Stimulated activated CD8-positive, alpha-beta memory T cell treated with anti-CD3 and anti-CD28 coated beads, Interleukin-4, amount 100 ng/mL, for 24 hours (primary cell): ENCODE data around the gene FAM241B.
A peak's percentile ranks its signal among the peaks of the same experiment; 100 is the strongest.

Experiments used
- DNase-seq: peaks from one replicate; pipeline ENCODE4 v3.0.0-alpha.2; 2020; ENCODE audit warnings: low read depth

FAM241B gene

DNA sequence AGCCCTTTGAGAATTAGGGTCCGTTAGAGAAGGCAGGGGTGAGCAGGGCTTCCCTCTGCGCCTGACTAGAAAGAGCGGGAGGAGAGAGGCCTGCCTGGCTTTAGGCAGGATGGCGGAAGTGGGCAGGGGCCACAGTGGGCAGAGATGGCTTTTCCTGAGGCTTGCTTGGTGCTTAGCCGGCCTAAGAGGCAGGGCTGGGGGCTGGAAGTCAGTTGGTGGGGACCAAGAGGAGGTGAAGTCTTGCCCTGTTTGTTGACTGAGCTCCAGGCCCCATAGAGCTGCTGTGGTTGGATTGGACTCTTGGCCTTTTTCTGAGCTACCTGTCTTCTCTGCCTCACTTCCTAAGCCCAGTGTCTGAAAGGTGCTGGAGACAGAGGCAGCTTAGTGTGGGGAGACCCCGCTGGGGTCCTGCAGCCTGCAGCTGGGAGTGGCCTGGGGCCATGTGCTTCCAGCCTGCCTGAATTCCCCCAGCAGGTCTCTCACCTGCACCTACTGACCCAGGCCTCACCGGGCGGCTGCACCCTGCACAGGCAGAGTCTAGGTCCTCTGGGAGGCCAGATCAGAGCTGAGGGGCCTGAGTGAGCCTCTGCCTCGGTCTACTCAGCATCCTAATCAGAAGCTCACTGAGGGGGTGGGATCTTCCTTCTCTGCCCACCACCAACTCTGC, 4.8 kb downstream of the FAM241B start:
- DNase-seq, result no peak

DNA sequence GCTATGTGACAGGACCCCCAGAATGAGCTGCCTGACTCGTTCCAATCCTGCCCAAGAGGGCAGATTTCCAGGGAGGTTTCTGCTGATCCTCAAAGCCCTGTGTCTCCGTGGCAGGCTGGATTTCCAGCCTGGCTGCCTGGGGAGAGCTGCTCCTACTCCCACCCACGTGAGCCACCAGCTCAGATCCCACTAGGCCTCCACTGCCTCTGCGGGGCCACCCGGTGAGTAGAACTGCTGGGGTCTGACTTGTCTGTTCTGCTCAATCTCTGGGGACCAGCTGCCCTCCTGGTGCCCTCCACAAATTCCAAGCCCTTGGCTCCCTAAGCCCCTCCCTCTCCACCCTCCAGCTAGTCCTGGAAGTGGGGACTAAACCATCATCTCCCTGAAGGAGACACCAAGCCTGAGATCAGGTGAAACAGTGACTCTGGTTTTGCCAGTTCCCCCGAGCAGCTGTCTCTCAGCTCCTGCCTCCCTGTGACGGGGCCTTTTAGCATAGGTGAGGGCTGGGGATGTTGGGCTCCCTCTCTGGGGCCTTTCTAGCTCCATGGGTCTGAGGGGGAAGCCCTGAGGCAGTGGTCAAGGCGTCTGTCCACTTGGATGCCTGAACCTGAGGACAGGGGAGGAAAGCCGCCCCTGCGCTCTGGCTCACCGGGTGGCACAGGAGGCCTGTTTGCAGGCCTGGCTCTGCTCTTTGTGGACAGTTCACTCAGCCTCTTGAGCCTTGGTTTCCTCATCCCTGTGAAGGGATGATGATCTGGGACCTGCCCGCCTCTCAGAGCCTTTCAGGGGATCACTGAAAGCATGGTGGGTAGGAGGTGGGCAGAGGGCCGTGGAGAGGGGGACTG, 5.6 kb downstream of the FAM241B start:
- DNase-seq, result no peak

- no peak for DNase-seq
Observed at GRCh38 chr10:69636273-69636575, 6.2 kb downstream of the FAM241B start.

DNA sequence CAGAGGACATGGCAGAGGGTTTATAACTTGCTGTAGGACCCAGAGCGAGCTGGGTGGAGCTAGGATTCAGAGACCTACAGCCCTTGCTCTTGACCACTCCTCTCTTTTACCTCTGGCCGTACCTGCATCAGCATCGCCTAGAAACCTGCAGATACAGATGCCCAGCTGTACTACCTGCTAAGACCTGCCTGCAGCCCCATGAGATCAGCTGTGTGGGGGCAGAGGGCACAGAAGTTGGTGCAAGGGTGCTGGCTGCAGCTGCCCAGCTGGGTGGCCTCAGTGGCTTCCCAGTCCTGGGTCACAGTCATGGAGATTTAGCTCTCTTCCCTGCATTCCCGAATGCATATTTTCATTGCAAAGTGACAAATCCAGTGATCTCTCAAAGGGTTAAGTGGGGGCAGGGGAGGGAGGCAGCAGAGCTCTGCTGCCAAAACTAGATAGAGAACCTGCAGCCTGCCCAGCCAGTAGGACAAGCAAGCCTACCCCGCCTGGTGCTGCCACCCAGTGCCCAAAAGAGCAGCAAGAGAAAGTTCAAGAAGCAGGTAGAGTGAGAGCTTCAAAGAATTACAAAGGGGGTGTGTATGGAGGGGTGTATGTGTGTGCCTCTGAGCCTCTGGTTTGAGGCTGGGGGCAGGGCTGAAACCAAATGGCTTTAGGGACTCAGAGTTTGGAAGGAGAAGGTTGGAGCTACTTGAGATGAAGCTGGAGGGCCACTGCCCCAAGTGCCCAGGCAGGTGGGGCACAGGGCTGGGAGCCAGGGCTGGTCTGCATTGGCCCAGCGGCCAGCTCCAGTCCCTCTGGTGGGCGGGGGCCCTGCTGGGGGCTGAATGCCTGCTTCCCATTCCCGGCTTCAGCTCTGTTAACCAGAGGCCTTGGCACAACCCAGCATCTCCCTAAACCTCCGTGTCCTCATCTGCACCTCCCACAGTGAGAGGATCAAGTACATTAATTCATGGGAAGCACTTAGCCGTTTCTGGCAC, 6.9 kb downstream of the FAM241B start:
- DNase-seq, result no peak

- DNase-seq, result no peak
Observed at GRCh38 chr10:69638642-69639041, 8.6 kb downstream of the FAM241B start.

DNA sequence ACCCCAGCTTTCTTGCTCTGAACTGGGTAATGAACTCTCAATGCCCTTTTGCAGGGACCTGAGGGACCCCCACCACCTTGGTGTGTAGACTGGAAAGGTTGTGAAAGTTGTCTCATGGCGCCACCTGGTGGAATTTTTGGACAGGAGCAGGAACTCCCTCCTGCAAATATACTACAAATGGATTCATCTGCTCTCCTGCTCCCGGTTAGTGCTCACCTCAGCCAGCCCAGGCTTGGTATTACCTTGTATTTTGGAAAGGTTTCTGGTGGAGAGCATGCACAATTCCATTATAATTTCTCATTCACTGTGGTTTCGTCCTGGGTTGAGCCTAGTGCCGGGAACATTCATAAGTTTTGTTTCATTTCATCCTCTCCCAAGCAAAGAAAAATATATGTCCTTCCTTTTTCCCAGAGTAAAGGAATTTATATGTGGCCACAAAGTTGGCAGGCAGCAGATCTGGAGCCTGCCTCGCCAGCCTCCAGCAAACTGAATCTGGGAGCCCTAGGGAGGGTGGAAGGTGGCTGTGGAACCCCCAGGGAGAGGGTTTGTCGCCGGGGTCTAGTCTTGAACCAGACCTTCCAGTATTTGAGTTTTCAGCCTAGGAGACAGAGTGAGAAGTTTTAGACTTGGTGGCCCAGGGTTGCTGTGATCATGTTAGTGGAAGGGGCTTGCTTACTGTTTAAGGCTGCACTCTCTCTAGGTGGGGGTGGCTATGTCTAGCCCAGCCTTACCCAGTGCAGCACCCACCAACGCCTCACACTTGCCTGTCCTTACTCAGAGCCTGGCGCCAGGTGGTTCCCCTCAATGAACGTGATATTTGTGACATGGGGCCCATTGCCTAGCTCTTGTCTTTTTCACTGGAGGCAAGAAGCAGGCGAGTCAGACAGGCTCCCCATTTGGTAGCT, 9.5 kb downstream of the FAM241B start:
- peak; percentile 44 for DNase-seq

GRCh38 chr10:69640196-69640980, 10.3 kb downstream of the FAM241B start:
- DNase-seq, result no peak

DNA sequence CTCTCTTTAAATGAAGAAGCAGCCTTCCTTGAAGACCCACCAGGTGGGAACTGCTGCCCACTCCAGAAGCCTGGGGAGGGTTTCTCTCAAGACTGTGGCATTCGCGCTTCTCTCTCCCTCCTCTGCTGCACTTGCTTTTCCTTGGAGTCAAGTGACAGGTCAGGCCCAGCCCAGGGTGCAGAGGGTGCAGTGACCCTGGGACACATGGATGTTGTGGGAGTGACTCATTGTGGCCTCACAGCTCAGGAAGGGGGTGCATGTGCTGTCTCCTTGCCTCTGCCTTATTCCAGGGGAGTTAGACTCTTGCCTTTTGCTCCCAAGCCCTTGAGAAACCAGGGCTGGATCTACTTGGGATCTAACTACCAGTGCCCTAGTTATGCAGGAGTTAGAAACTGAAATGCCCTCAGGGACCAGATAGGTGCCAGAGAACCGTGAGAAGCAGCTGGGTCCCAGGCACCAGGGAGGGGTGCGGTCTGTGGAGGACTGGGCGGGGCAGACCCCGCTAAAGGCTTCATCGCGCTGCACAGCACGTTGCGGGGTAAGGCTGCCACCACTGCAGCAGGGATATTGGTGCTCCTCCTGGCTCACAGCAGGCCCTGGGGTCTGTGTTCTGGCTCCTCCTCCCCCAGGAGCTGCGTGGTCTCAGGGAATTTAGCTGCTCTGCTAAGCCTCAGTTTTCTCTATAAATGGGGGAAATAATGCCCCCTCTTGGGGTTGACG, 11.4 kb downstream of the FAM241B start:
- no peak for DNase-seq

DNA sequence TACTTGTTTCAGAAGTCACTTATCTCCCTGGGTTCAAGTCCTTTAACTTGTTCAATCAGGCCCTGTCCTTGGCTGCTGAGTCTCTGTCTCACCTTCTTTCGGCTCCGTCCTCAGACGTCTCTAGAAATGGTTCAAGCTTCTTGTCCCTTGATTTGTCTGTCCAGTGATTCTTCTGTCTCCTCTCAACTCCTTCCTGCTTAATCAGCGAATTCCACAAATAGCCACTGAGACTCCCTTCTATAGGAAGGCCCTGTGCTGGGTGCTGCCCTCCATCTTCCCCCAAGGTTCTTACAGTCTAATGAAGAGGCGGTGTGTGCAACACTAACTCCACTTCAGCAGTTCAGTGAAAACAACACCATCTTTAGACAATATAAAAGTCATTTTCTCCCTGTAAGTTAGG, 12.7 kb downstream of the FAM241B start:
- no peak for DNase-seq

- no peak for DNase-seq
Observed at GRCh38 chr10:69643779-69644657, 14.0 kb downstream of the FAM241B start.

- DNase-seq, result no peak
Observed at GRCh38 chr10:69644658-69645295, 14.7 kb downstream of the FAM241B start.

- no peak for DNase-seq
Observed at GRCh38 chr10:69645296-69646184, 15.5 kb downstream of the FAM241B start.

GRCh38 chr10:69646185-69647060, 16.4 kb downstream of the FAM241B start:
- no peak for DNase-seq

DNA sequence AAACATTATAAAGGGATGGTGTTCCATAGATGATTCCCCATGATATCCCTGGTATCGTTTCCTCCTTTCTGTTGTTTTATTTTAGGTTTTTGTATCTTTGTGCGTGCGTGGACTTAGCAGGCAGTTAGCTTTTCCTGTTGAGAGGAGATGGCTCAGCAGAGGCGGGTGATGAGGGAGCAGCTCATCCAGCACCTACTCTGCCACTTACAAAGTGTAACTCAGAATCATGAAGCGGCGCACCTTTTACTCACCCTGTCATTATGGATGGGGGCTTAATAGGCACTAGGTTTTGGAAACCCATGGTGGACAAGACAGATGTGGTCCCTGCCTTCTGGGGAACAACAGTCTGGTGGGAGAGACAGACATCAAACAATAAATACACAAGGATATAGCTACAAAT, 17.1 kb downstream of the FAM241B start:
- DNase-seq, result no peak

GRCh38 chr10:69647819-69648218, 17.8 kb downstream of the FAM241B start:
- no peak for DNase-seq

- DNase-seq, result no peak
Observed at GRCh38 chr10:69648461-69648860, 18.4 kb downstream of the FAM241B start.
